K562 (cell line): ENCODE data around the gene CCDC28B. TPM values are rescaled to one million over a fixed set of nuclear protein-coding genes. Genes with fewer than 3 reads are reported as not detected.

ENCODE experiments used
- ATF2 ChIP-seq: sonication (generic); formaldehyde crosslinking; IDR thresholded peaks from 2 replicates; pipeline ENCODE4 v1.8.1; 2022; ENCODE audit warnings: missing genetic modification reagents
- CREM ChIP-seq: IDR thresholded peaks from 2 replicates; pipeline ENCODE4 v1.6.1; 2014; ENCODE audit warnings: antibody characterized with exemption, low read depth
- CTBP1 ChIP-seq: fragments of 450-650 bp; IDR thresholded peaks from 2 replicates; pipeline ENCODE4 v1.6.1; 2016; ENCODE audit warnings: borderline replicate concordance
- FOSL1 ChIP-seq: fragments of 200-800 bp; sonication (Bioruptor generic); conservative IDR thresholded peaks from 2 replicates; pipeline ENCODE4 v1.6.1; 2016; ENCODE audit warnings: missing genetic modification characterization, missing compliant biosample characterization
- HMG20A ChIP-seq: fragments of 450-650 bp; formaldehyde crosslinking; conservative IDR thresholded peaks from 2 replicates; pipeline ENCODE4 v1.4.0; 2020; ENCODE audit warnings: mild to moderate bottlenecking, mixed read lengths
- MLX ChIP-seq, 2 experiments: fragments of 450-650 bp in 1 of 2; sonication (generic) in 1 of 2; formaldehyde crosslinking; conservative IDR thresholded peaks; 2 replicates each; pipeline versions ENCODE4 v1.4.0 to v1.8.1; 2020 to 2022; ENCODE audit warnings: mild to moderate bottlenecking in 1 of 2, missing genetic modification reagents in 1 of 2
- NBN ChIP-seq: fragments of 450-650 bp; IDR thresholded peaks from 2 replicates; pipeline ENCODE4 v1.6.1; 2016; ENCODE audit warnings: low read depth, mild to moderate bottlenecking
- RBM39 ChIP-seq: fragments of 200-400 bp; formaldehyde crosslinking; optimal IDR thresholded peaks from 2 replicates; pipeline ENCODE3; 2018; ENCODE audit warnings: low read depth, low read length
- THRB ChIP-seq: fragments of 450-650 bp; formaldehyde crosslinking; conservative IDR thresholded peaks from 2 replicates; pipeline ENCODE4 v1.4.0; 2022; ENCODE audit warnings: mild to moderate bottlenecking, missing genetic modification characterization
- XRCC3 ChIP-seq: fragments of 450-650 bp; IDR thresholded peaks from 2 replicates; pipeline ENCODE4 v1.6.1; 2017; ENCODE audit warnings: mild to moderate bottlenecking, moderate library complexity
- YBX1 ChIP-seq: fragments of 450-650 bp; IDR thresholded peaks from 2 replicates; pipeline ENCODE4 v1.7.1; 2016; ENCODE audit warnings: mild to moderate bottlenecking
- ZBTB26 ChIP-seq: fragments of 450-650 bp; formaldehyde crosslinking; IDR thresholded peaks from 2 replicates; pipeline ENCODE4 v1.4.0; 2022; ENCODE audit warnings: missing genetic modification characterization
- ZBTB40 ChIP-seq, 2 experiments: fragments of 450-650 bp in 1 of 2; sonication (generic) in 1 of 2; formaldehyde crosslinking in 1 of 2; IDR thresholded peaks; 2 replicates each; pipeline versions ENCODE4 v1.7.1 to v1.9.0; 2016 to 2022; ENCODE audit warnings: inconsistent platforms in 1 of 2, mild to moderate bottlenecking in 1 of 2, missing genetic modification reagents in 1 of 2
- polyA plus RNA-seq, 8 experiments: library from polyadenylated mRNA; depleted of rRNA in 4 of 8; stranded (reverse) in 5 of 8; unstranded in 3 of 8; fragments of >200 nt; fragmentation: Nextera tagmentation in 2 of 8; fragmentation: Illumina TruSeq in 1 of 8; extraction: Ambion mirVana in 2 of 8; extraction: Trizol in 1 of 8; gene quantifications; 2 replicates each; pipeline versions ENCODE4 v1.2.1 to v1.2.3, GENCODE V29; 2011 to 2014; ENCODE audit warnings: inconsistent platforms in 1 of 8, missing spikeins in 1 of 8
- total RNA-seq, 7 experiments: library from RNA; depleted of rRNA in 6 of 7; stranded (reverse); fragments of >200 nt in 6 of 7; fragmentation: Illumina TruSeq in 2 of 7; extraction: Trizol in 2 of 7; gene quantifications; 2 replicates each; pipeline versions ENCODE4 v1.2.1 to v1.2.3, GENCODE V29; 2011 to 2021; ENCODE audit warnings: low replicate concordance in 1 of 7

CCDC28B gene
- total and polyA plus RNA-seq, 9 of the 15 experiments (the other 6 are each of a cell fraction or from before 2014, with no cell fraction given), result 5.7 to 54.5 (median 31.7) TPM

- TF ChIP-seq CTBP1 (peak; percentile 57; the same call in 1 of the 2 replicates), RBM39 (no peak), ZBTB40 (IDR thresholded peaks at IDR 0.05) (0 out of 2 replicates have a peak, but pooled peaks have one; percentile 24), ZBTB40 (CRISPR knock-in tag; IDR thresholded peaks at IDR 0.05) (no peak), NBN (peak; percentile 49; the same call in 1 of the 2 replicates), XRCC3 (no peak), HMG20A (CRISPR knock-in tag) (no peak), THRB (peak; percentile 79), FOSL1 (no peak; the same call in 1 of the 2 replicates), YBX1 (no peak), ZBTB26 (CRISPR knock-in tag) (0 out of 2 replicates have a peak, but pooled peaks have one; percentile 61), ATF2 (CRISPR knock-in tag) (no peak), CREM (peak; percentile 88), MLX (CRISPR knock-in tag; conservative IDR thresholded peaks at IDR 0.05) (no peak)
These were observed at the start of gene CCDC28B (continued) for GRCh38 chr1:32200226-32201010.
